A673 (cell line): ENCODE measurements around the gene CRHR1. TPM values are rescaled to one million over a fixed set of nuclear protein-coding genes. Genes with fewer than 3 reads are reported as not detected.

Experiments
- BruUV-seq: library from RNA; stranded (reverse); fragments of 400-500 nt; replicated peaks from 2 replicates; lab custom pipeline; 2021; lab: Mats Ljungman, UMichigan
- CTCF ChIA-PET: fragments of 300-600 bp; sonication (Branson Sonifier 250); formaldehyde crosslinking; loops from one replicate; lab custom pipeline; 2022; ENCODE audit warnings: antibody characterized with exemption; lab: Charles Lee
- POLR2A ChIA-PET: fragments of 300-600 bp; sonication (Branson Sonifier 250); formaldehyde crosslinking; loops from one replicate; lab custom pipeline; 2022; ENCODE audit warnings: antibody characterized with exemption; ENCODE audit not compliant: low non-redundant PET; lab: Charles Lee
- DNase-seq: peaks from one replicate; pipeline ENCODE4 v3.0.0-alpha.2; 2015; ENCODE audit warnings: low spot score
- H3K27ac ChIP-seq: fragments of 200-600 bp; sonication (generic); 2 replicates; pipeline ENCODE4 v1.5.1; 2016; ENCODE audit warnings: mixed run types, low read depth, mild to moderate bottlenecking, mixed read lengths, antibody characterized with exemption, low read length; ENCODE audit not compliant: poor library complexity, severe bottlenecking
- H3K27me3 ChIP-seq: fragments of 200-600 bp; sonication (generic); replicated peaks from 2 replicates; pipeline ENCODE4 v1.6.1; 2017; ENCODE audit warnings: mixed run types, low read depth, mild to moderate bottlenecking, mixed read lengths, antibody characterized with exemption, low read length; ENCODE audit not compliant: insufficient read depth, poor library complexity
- H3K36me3 ChIP-seq: fragments of 200-600 bp; sonication (generic); 2 replicates; pipeline ENCODE4 v1.6.1; 2016; ENCODE audit warnings: mixed run types, mild to moderate bottlenecking, mixed read lengths, antibody characterized with exemption, low read length; ENCODE audit not compliant: insufficient read depth, poor library complexity, severe bottlenecking
- H3K4me1 ChIP-seq: fragments of 200-600 bp; sonication (generic); 2 replicates; pipeline ENCODE4 v1.6.1; 2017; ENCODE audit warnings: mixed run types, mild to moderate bottlenecking, mixed read lengths, antibody characterized with exemption, low read length; ENCODE audit not compliant: insufficient read depth, poor library complexity, severe bottlenecking
- H3K4me3 ChIP-seq: fragments of 200-600 bp; sonication (generic); 2 replicates; pipeline ENCODE4 v1.5.1; 2016; ENCODE audit warnings: low read depth, mixed run types, mild to moderate bottlenecking, mixed read lengths, low read length; ENCODE audit not compliant: poor library complexity, severe bottlenecking
- H3K9me3 ChIP-seq: fragments of 200-600 bp; sonication (generic); 2 replicates; pipeline ENCODE4 v1.6.1; 2016; ENCODE audit warnings: mixed run types, low read depth, mild to moderate bottlenecking, mixed read lengths, antibody characterized with exemption, low read length; ENCODE audit not compliant: poor library complexity, severe bottlenecking
- EZH2 ChIP-seq: fragments of 200-600 bp; sonication (generic); IDR thresholded peaks from 2 replicates; pipeline ENCODE4 v1.6.1; 2017; ENCODE audit warnings: borderline replicate concordance, low read depth, mild to moderate bottlenecking, mixed read lengths, antibody characterized with exemption, low read length; ENCODE audit not compliant: poor library complexity, severe bottlenecking
- intact Hi-C: fragments of 100-400 bp; cut with micrococcal nuclease; formaldehyde crosslinking; loops from one replicate; pipeline ENCODE4 v1.10.0; 2022; ENCODE audit not compliant: unreplicated experiment
- total RNA-seq: library from RNA; stranded (reverse); gene quantifications from 2 replicates; pipeline ENCODE4 v1.2.3, GENCODE V29; 2021
- TF ChIP-seq, protein P1 (sequence below): fragments of 300-800, 200-600 bp; sonication (generic); conservative IDR thresholded peaks from 2 replicates; pipeline ENCODE4 v1.5.1; 2017; ENCODE audit warnings: low read depth, mild to moderate bottlenecking, antibody characterized with exemption, low read length, moderate library complexity, mixed read lengths

Gene CRHR1
- total RNA-seq, 1 experiment from 2014 or later: not detected

DNA sequence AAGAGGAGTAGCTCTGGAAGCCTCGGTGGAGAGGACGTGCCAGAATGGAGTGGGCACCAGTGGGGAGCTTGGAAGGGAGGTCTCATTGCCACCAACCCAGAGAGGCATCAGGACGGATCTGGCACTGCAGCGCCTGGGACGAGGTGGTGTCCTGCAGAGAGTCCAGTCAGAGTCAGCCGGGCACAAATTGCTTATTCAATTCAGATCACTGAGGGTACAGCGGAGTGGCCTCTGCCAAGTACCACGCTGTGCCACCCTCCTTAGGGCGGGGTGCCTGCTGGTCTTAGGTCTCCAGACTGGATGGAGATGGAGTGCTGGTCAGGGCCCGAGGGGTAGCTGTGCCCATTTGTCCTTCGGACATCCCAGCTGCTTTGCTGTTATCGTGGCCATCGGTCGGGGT lies 41.7 kb downstream of the CRHR1 start:
- Histone ChIP-seq H3K9me3 (no peaks in the 10 kb centered on the region), H3K27me3 (no peaks in the 10 kb centered on the region), H3K36me3 (no peaks in the 10 kb centered on the region), H3K27ac (no peak overlapping the region), H3K4me1 (no peaks in the 10 kb centered on the region), H3K4me3 (no peak overlapping the region)
- no peak for TF ChIP-seq EZH2
- TF ChIP-seq, protein P1, sequence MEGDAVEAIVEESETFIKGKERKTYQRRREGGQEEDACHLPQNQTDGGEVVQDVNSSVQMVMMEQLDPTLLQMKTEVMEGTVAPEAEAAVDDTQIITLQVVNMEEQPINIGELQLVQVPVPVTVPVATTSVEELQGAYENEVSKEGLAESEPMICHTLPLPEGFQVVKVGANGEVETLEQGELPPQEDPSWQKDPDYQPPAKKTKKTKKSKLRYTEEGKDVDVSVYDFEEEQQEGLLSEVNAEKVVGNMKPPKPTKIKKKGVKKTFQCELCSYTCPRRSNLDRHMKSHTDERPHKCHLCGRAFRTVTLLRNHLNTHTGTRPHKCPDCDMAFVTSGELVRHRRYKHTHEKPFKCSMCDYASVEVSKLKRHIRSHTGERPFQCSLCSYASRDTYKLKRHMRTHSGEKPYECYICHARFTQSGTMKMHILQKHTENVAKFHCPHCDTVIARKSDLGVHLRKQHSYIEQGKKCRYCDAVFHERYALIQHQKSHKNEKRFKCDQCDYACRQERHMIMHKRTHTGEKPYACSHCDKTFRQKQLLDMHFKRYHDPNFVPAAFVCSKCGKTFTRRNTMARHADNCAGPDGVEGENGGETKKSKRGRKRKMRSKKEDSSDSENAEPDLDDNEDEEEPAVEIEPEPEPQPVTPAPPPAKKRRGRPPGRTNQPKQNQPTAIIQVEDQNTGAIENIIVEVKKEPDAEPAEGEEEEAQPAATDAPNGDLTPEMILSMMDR: no peak
- no TSS peak for BruUV-seq
- no peak for DNase-seq
- intact Hi-C loops: no loop called here
- ChIA-PET POLR2A (no interaction called here), CTCF (no interaction called here)

GRCh38 chr17:45826919-45827588 lies 42.9 kb downstream of the CRHR1 start:
- ChIA-PET CTCF (no interaction called here), POLR2A (no interaction called here)
- H3K9me3 ChIP-seq: no peaks in the 10 kb centered on the region
- no peak for DNase-seq
- TF ChIP-seq, protein P1: no peak
- no peak for TF ChIP-seq EZH2
- intact Hi-C loops: no loop called here
- BruUV-seq: no TSS peak
- no peaks in the 10 kb centered on the region for H3K36me3 ChIP-seq
- H3K4me1 ChIP-seq: no peaks in the 10 kb centered on the region
- no peaks in the 10 kb centered on the region for H3K27me3 ChIP-seq
- H3K4me3 ChIP-seq: no peak overlapping the region
- H3K27ac ChIP-seq: no peak overlapping the region

DNA sequence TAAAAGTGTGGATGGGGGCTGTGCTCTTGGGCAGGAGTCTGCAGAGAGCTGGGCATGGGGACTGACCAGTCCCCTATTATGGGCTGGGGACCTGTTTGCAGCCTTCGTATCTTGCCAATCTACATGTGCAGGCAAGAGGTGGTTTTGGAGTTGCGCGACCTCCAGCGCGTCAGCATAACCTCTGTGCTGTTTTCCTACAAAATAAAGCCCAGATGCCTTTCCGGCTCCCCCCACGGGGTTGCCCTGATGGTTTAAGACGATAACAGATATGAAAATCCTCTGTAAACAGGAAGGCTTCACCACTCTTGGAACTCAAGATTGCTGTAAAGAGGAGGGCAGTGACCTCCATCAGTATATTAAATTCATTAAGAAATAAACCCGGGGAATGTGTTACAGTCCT lies 44.1 kb downstream of the CRHR1 start:
- ChIA-PET CTCF (interaction anchor here (1.1 kb wide), 1 partner anchor 188 kb away, joined by 4 read pairs; no protein-coding TSS in a partner anchor), POLR2A (no interaction called here)
- no peaks in the 10 kb centered on the region for H3K4me1 ChIP-seq
- no peak overlapping the region for H3K4me3 ChIP-seq
- no peak overlapping the region for H3K27ac ChIP-seq
- BruUV-seq: no TSS peak
- H3K27me3 ChIP-seq: no peaks in the 10 kb centered on the region
- intact Hi-C loops: no loop called here
- no peaks in the 10 kb centered on the region for H3K9me3 ChIP-seq
- DNase-seq: no peak
- H3K36me3 ChIP-seq: no peaks in the 10 kb centered on the region
- TF ChIP-seq, protein P1: no peak
- TF ChIP-seq EZH2: no peak
